PC-9 (cell line): ENCODE results near the gene COL15A1. TPM values are rescaled to one million over a fixed set of nuclear protein-coding genes. Genes with fewer than 3 reads are reported as not detected.

Source experiments
- BruUV-seq: library from RNA; stranded (reverse); fragments of 400-500 nt; replicated peaks from 2 replicates; lab custom pipeline; 2021; lab: Mats Ljungman, UMichigan
- CTCF ChIA-PET: fragments of 300-600 bp; sonication (Branson Sonifier 250); formaldehyde crosslinking; loops from one replicate; lab custom pipeline; 2022; ENCODE audit warnings: antibody characterized with exemption; lab: Charles Lee
- POLR2A ChIA-PET: fragments of 300-600 bp; sonication (Branson Sonifier 250); formaldehyde crosslinking; loops from one replicate; lab custom pipeline; 2022; ENCODE audit warnings: antibody characterized with exemption; ENCODE audit not compliant: unreplicated experiment; lab: Charles Lee
- DNase-seq, 2 experiments: peaks; one replicate each; pipeline versions ENCODE4 v3.0.0 to v3.0.0-alpha.2; 2015 to 2022; ENCODE audit warnings: mixed read lengths in 1 of 2
- H2AFZ ChIP-seq: fragments of 200-600 bp; sonication (generic); 2 replicates; pipeline ENCODE4 v1.8.1; 2017; ENCODE audit warnings: antibody characterized with exemption
- H3F3A ChIP-seq: fragments of 200-600 bp; sonication (generic); 2 replicates; pipeline ENCODE4 v1.8.1; 2017; ENCODE audit warnings: antibody characterized with exemption, mild to moderate bottlenecking, low read depth; ENCODE audit not compliant: insufficient read depth
- H3K27ac ChIP-seq: fragments of 200-600 bp; sonication (generic); 2 replicates; pipeline ENCODE4 v1.6.1; 2016; ENCODE audit warnings: mixed run types
- H3K27me3 ChIP-seq: fragments of 200-600 bp; sonication (generic); 2 replicates; pipeline ENCODE4 v1.6.1; 2016; ENCODE audit warnings: low read depth, mixed run types; ENCODE audit not compliant: insufficient read depth
- H3K36me3 ChIP-seq: fragments of 200-600 bp; sonication (generic); 2 replicates; pipeline ENCODE4 v1.6.1; 2016; ENCODE audit warnings: low read depth, mixed run types
- H3K4me1 ChIP-seq: fragments of 200-600 bp; sonication (generic); replicated peaks from 2 replicates; pipeline ENCODE4 v1.6.1; 2016; ENCODE audit warnings: mixed run types; ENCODE audit not compliant: insufficient read depth
- H3K4me2 ChIP-seq: fragments of 200-600 bp; sonication (generic); 2 replicates; pipeline ENCODE4 v1.6.1; 2017; ENCODE audit warnings: mixed run types
- H3K4me3 ChIP-seq: fragments of 200-600 bp; sonication (generic); 2 replicates; pipeline ENCODE4 v1.6.1; 2016; ENCODE audit warnings: mixed run types
- H3K79me2 ChIP-seq: fragments of 200-600 bp; sonication (generic); 2 replicates; pipeline ENCODE4 v1.6.1; 2017; ENCODE audit warnings: low read depth, mixed run types
- H3K9me2 ChIP-seq: fragments of 200-600 bp; sonication (generic); 2 replicates; pipeline ENCODE4 v1.8.1; 2017; ENCODE audit warnings: mild to moderate bottlenecking; ENCODE audit not compliant: insufficient read depth
- H3K9me3 ChIP-seq: fragments of 200-600 bp; sonication (generic); 2 replicates; pipeline ENCODE4 v1.8.1; 2016; ENCODE audit warnings: low read depth; ENCODE audit not compliant: insufficient read depth
- H4K20me1 ChIP-seq: fragments of 200-600 bp; sonication (generic); 2 replicates; pipeline ENCODE4 v1.8.1; 2017; ENCODE audit not compliant: insufficient read depth
- EZH2 ChIP-seq: fragments of 200-600 bp; sonication (generic); IDR thresholded peaks from 2 replicates; pipeline ENCODE4 v1.8.0; 2017; ENCODE audit warnings: antibody characterized with exemption, low read depth
- intact Hi-C: fragments of 100-400 bp; cut with micrococcal nuclease; formaldehyde crosslinking; loops from one replicate; pipeline ENCODE4 v1.10.0; 2022; ENCODE audit not compliant: unreplicated experiment
- total RNA-seq: library from RNA; stranded (reverse); gene quantifications from 2 replicates; pipeline ENCODE4 v1.2.3, GENCODE V29; 2021
- TF ChIP-seq, protein P1 (sequence below): fragments of 200-600 bp; sonication (generic); conservative IDR thresholded peaks from 2 replicates; pipeline ENCODE4 v1.6.1; 2017; ENCODE audit warnings: mixed run types, antibody characterized with exemption, mild to moderate bottlenecking, moderate library complexity

Gene COL15A1
- total RNA-seq, 1 experiment from 2014 or later = not detected

DNA sequence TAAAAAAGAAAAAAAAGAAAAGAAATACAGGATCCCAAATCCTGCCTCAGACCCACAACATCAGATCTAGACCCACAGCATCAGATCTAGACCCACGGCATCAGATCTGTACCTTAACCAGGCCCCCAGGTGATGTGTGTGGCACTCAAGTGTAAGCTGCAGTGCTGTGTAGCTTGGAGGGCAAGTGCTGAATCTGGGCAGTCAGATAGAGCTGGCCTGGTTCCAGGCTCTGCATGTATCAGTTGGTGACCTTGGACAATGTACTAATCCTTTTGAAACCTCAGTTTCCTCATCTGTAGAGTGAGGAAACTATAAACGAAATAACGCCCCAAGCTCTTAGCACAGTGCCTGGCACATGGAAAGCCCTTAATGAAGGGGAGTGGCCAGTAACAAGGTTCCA is 16.7 kb downstream of the COL15A1 start:
- peaks cover 24% of the 10 kb centered on the region for H3K27me3 ChIP-seq
- no peaks in the 10 kb centered on the region for H3K4me1 ChIP-seq
- no peaks in the 10 kb centered on the region for H3K9me3 ChIP-seq
- no peak overlapping the region for H3K4me2 ChIP-seq
- H3K4me3 ChIP-seq = no peak overlapping the region
- ChIA-PET POLR2A (no interaction called here), CTCF (no interaction called here)
- no peaks in the 10 kb centered on the region for H3K36me3 ChIP-seq
- no peaks in the 10 kb centered on the region for H3K9me2 ChIP-seq
- no peak overlapping the region for H2AFZ ChIP-seq
- H3K79me2 ChIP-seq = no peaks in the 10 kb centered on the region
- intact Hi-C loops = no loop called here
- no peaks in the 10 kb centered on the region for H4K20me1 ChIP-seq
- DNase-seq = no peak
- BruUV-seq = no TSS peak
- no peak overlapping the region for H3K27ac ChIP-seq
- no peaks in the 10 kb centered on the region for H3F3A ChIP-seq
- TF ChIP-seq, protein P1, sequence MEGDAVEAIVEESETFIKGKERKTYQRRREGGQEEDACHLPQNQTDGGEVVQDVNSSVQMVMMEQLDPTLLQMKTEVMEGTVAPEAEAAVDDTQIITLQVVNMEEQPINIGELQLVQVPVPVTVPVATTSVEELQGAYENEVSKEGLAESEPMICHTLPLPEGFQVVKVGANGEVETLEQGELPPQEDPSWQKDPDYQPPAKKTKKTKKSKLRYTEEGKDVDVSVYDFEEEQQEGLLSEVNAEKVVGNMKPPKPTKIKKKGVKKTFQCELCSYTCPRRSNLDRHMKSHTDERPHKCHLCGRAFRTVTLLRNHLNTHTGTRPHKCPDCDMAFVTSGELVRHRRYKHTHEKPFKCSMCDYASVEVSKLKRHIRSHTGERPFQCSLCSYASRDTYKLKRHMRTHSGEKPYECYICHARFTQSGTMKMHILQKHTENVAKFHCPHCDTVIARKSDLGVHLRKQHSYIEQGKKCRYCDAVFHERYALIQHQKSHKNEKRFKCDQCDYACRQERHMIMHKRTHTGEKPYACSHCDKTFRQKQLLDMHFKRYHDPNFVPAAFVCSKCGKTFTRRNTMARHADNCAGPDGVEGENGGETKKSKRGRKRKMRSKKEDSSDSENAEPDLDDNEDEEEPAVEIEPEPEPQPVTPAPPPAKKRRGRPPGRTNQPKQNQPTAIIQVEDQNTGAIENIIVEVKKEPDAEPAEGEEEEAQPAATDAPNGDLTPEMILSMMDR = no peak
- TF ChIP-seq EZH2 = no peak

DNA sequence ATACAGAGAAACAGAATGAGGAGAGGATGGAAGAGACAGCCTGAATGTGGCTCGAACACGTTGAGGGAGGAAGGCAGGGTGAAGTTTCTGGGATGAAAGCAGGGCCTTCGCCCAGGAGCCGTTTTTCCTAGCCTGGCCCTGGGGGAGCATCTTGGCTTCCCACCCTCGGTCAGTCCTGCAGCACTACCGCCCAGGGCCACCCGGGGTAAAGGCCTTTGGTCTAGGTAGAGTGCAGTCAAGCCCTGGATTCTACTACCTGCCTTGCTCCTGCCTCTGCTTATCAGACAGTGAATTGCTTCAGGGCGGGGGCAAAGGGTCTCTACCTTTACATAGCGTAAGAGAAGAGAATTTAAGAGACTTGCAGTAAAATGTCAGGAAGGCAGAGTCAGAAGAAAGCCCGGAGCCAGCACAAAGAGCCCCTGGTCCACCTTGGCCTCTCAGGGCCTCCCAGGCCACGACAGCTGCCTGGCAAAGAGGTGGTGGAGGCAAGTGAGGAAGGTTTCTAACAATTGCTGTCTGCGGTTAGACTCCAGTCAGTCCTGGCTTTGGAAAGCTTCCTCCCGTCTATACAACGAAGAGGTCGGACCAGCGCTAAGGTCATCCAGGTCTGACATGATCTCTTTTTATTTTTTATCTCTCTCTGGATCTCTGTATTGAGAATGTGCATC is 17.9 kb downstream of the COL15A1 start:
- no peak overlapping the region for H3K27ac ChIP-seq
- no peak overlapping the region for H2AFZ ChIP-seq
- no peak for DNase-seq
- H3K4me2 ChIP-seq = no peak overlapping the region
- no peaks in the 10 kb centered on the region for H4K20me1 ChIP-seq
- peaks cover 24% of the 10 kb centered on the region for H3K27me3 ChIP-seq
- H3K4me3 ChIP-seq = no peak overlapping the region
- TF ChIP-seq, protein P1 = no peak
- TF ChIP-seq EZH2 = no peak
- H3K79me2 ChIP-seq = no peaks in the 10 kb centered on the region
- H3K9me3 ChIP-seq = no peaks in the 10 kb centered on the region
- H3K4me1 ChIP-seq = no peaks in the 10 kb centered on the region
- ChIA-PET POLR2A (no interaction called here), CTCF (no interaction called here)
- H3F3A ChIP-seq = no peaks in the 10 kb centered on the region
- BruUV-seq = no TSS peak
- intact Hi-C loops = no loop called here
- no peaks in the 10 kb centered on the region for H3K9me2 ChIP-seq
- no peaks in the 10 kb centered on the region for H3K36me3 ChIP-seq

DNA sequence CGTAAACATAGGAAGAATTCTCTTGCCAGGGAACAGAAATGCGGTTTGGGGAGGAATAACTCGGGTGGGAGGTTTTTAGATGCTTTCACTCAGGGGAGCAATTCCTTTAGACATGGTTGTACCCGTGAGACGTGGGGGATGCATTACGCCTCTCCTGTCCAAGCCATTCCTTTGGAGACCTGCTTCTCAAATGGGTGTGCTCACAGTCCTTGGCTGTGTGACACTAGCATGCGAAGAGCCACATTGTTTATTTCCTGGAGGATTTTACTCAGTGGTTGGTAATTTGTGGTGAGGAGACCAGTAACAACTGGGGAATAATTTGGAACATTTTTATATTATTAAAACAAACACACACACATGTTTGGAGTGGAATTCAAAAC is 18.5 kb downstream of the COL15A1 start:
- DNase-seq = no peak
- Histone ChIP-seq H3K4me3 (no peak overlapping the region), H3K4me2 (no peak overlapping the region), H3K27ac (no peak overlapping the region), H3K36me3 (no peaks in the 10 kb centered on the region), H3K9me3 (no peaks in the 10 kb centered on the region), H3F3A (no peaks in the 10 kb centered on the region), H3K27me3 (peaks cover 24% of the 10 kb centered on the region), H3K9me2 (no peaks in the 10 kb centered on the region), H4K20me1 (no peaks in the 10 kb centered on the region), H3K4me1 (no peaks in the 10 kb centered on the region), H2AFZ (no peak overlapping the region), H3K79me2 (no peaks in the 10 kb centered on the region)
- intact Hi-C loops = no loop called here
- TF ChIP-seq, protein P1 = no peak
- TF ChIP-seq EZH2 = no peak
- ChIA-PET CTCF (no interaction called here), POLR2A (no interaction called here)
- BruUV-seq = no TSS peak
